KMS-11 (cell line): Measurements from ENCODE around the gene PLXNA1.
A peak's percentile ranks its signal among the peaks of the same experiment; 100 is the strongest.

ENCODE experiments used
- H2AFZ ChIP-seq: fragments of 200-600 bp; sonication (generic); 2 replicates; pipeline ENCODE4 v1.6.1; 2016; ENCODE audit warnings: antibody characterized with exemption, mixed run types, low read depth
- H3K27ac ChIP-seq: fragments of 200-600 bp; sonication (generic); 2 replicates; pipeline ENCODE4 v1.6.1; 2016; ENCODE audit warnings: mild to moderate bottlenecking, mixed run types
- H3K27me3 ChIP-seq: fragments of 200-600 bp; sonication (generic); 2 replicates; pipeline ENCODE4 v1.6.1; 2017; ENCODE audit warnings: mild to moderate bottlenecking, low read depth, mixed run types, moderate library complexity; ENCODE audit not compliant: insufficient read depth
- H3K36me3 ChIP-seq: fragments of 200-600 bp; sonication (generic); 2 replicates; pipeline ENCODE4 v1.6.1; 2017; ENCODE audit warnings: mild to moderate bottlenecking, mixed run types; ENCODE audit not compliant: insufficient read depth
- H3K4me1 ChIP-seq: fragments of 200-600 bp; sonication (generic); 2 replicates; pipeline ENCODE4 v1.6.1; 2016; ENCODE audit warnings: mild to moderate bottlenecking, low read depth, mixed run types; ENCODE audit not compliant: poor library complexity, severe bottlenecking
- H3K4me2 ChIP-seq: fragments of 200-600 bp; sonication (generic); 2 replicates; pipeline ENCODE4 v1.7.0; 2016; ENCODE audit warnings: mild to moderate bottlenecking, mixed run types
- H3K4me3 ChIP-seq: fragments of 200-600 bp; sonication (generic); IDR thresholded peaks from 2 replicates; pipeline ENCODE4 v1.6.1; 2017; ENCODE audit warnings: low read depth, low read length, mixed read lengths; ENCODE audit not compliant: insufficient read depth
- H3K79me2 ChIP-seq: fragments of 200-600 bp; sonication (generic); 2 replicates; pipeline ENCODE4 v1.6.1; 2016; ENCODE audit warnings: low read depth, mixed run types; ENCODE audit not compliant: insufficient read depth
- H3K9ac ChIP-seq: fragments of 200-600 bp; sonication (generic); 2 replicates; pipeline ENCODE4 v1.6.1; 2016; ENCODE audit warnings: mild to moderate bottlenecking, mixed run types
- H4K20me1 ChIP-seq: fragments of 200-600 bp; sonication (generic); 2 replicates; pipeline ENCODE4 v1.6.1; 2016; ENCODE audit warnings: mild to moderate bottlenecking, mixed run types; ENCODE audit not compliant: insufficient read depth
- TF ChIP-seq, protein P1 (sequence below): fragments of 200-600 bp; sonication (generic); conservative IDR thresholded peaks from 2 replicates; pipeline ENCODE4 v1.6.1; 2017; ENCODE audit warnings: low read depth, mild to moderate bottlenecking, antibody characterized with exemption, low read length, moderate library complexity, mixed read lengths

PLXNA1 gene

GRCh38 chr3:126982471-126983175 lies at the start of gene PLXNA1:
Gene PLXNA1 (plus strand): TSS chr3:126983115. CDS start chr3:126988594, 5,479 bp downstream.
- no peaks in the 10 kb centered on the region for H3K27me3 ChIP-seq
- peak within 1 kb of the TSS; percentile 68 for H3K4me3 ChIP-seq
- peak within 1 kb of the TSS; percentile 88 for H3K9ac ChIP-seq
- H3K79me2 ChIP-seq = peaks cover 35% of the 10 kb centered on the region; the same call in 1 of the 2 replicates
- TF ChIP-seq, protein P1, sequence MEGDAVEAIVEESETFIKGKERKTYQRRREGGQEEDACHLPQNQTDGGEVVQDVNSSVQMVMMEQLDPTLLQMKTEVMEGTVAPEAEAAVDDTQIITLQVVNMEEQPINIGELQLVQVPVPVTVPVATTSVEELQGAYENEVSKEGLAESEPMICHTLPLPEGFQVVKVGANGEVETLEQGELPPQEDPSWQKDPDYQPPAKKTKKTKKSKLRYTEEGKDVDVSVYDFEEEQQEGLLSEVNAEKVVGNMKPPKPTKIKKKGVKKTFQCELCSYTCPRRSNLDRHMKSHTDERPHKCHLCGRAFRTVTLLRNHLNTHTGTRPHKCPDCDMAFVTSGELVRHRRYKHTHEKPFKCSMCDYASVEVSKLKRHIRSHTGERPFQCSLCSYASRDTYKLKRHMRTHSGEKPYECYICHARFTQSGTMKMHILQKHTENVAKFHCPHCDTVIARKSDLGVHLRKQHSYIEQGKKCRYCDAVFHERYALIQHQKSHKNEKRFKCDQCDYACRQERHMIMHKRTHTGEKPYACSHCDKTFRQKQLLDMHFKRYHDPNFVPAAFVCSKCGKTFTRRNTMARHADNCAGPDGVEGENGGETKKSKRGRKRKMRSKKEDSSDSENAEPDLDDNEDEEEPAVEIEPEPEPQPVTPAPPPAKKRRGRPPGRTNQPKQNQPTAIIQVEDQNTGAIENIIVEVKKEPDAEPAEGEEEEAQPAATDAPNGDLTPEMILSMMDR = peak; percentile 89
- no peaks in the 10 kb centered on the region for H3K36me3 ChIP-seq
- H3K27ac ChIP-seq = peak within 1 kb of the TSS; percentile 72
- H3K4me2 ChIP-seq = peak within 1 kb of the TSS; percentile 95
- H3K4me1 ChIP-seq = peaks cover 7% of the 10 kb centered on the region
- H4K20me1 ChIP-seq = no peaks in the 10 kb centered on the region
- H2AFZ ChIP-seq = peak within 1 kb of the TSS; percentile 95

GRCh38 chr3:126934031-126934531 lies 48.8 kb upstream of the PLXNA1 start:
- Histone ChIP-seq H3K4me3 (no peak overlapping the region), H3K4me2 (no peak overlapping the region), H3K27ac (no peak overlapping the region), H4K20me1 (no peaks in the 10 kb centered on the region), H3K79me2 (no peaks in the 10 kb centered on the region), H2AFZ (no peak overlapping the region), H3K36me3 (no peaks in the 10 kb centered on the region), H3K4me1 (peaks cover 6% of the 10 kb centered on the region), H3K27me3 (no peaks in the 10 kb centered on the region), H3K9ac (no peak overlapping the region)
- TF ChIP-seq, protein P1 = no peak

DNA sequence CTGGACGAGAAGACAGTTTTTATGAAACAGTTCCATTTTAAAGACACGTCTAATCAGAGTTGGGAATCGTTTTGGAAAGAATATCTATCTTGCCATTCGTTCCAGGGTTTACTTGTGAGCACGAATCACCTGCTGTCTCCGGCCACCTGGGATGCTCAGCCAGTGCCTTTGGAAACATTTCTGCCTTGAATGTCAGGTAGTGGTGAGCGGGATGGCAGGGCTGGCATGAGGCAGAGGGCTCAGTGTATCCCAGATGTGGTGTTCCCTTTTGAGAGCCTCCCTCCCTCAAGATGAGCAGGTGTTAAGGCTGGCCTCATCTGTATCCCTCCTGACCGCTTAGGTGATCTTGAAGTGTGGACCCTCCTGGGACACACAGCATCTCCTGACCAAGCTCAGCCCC lies 47.9 kb upstream of the PLXNA1 start:
- H4K20me1 ChIP-seq = no peaks in the 10 kb centered on the region
- no peaks in the 10 kb centered on the region for H3K27me3 ChIP-seq
- no peak overlapping the region for H2AFZ ChIP-seq
- no peaks in the 10 kb centered on the region for H3K79me2 ChIP-seq
- no peak overlapping the region for H3K9ac ChIP-seq
- H3K4me1 ChIP-seq = peaks cover 6% of the 10 kb centered on the region
- no peak overlapping the region for H3K27ac ChIP-seq
- TF ChIP-seq, protein P1 = no peak
- no peaks in the 10 kb centered on the region for H3K36me3 ChIP-seq
- H3K4me3 ChIP-seq = no peak overlapping the region
- H3K4me2 ChIP-seq = no peak overlapping the region

DNA sequence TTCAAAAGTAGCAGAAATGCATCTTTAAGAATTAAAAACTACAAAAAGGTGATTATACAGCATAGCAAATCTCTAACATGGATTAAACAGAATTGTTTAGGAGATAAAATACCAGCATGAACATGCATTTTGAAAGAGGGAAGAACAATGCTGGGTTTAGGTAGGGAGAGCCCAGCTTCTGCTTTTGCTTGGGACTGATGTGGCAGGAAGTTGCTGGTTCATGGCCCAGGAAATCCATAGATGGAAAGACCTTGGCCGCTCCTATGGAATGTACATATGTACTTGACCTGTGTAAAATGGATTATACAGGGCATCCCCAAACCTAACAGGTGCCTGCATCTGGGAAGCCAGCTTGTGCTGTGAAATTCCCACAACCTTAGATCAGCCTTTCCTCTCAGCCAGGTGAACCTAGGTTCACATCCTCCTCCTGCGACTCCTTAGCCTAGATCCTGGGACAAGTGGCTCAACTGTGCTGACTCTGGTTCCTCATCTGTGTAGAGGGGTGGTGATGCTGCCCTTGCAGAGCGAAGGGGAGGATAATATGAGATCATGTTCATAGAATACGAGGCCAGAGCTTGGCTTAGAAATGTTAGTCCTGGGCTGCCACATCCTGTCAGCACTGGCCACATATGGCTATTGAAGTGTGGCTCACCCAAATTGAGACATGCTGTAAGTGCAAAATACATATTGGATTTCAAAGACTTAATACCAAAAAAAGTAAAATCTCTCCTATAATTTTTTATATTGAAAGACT lies 47.0 kb upstream of the PLXNA1 start:
- Histone ChIP-seq H3K4me1 (peaks cover 6% of the 10 kb centered on the region), H3K36me3 (no peaks in the 10 kb centered on the region)

More for the DNA sequence above, 47.0 kb upstream of the PLXNA1 start:
- Histone ChIP-seq H3K9ac (no peak overlapping the region), H3K27me3 (no peaks in the 10 kb centered on the region), H3K4me3 (no peak overlapping the region), H3K79me2 (no peaks in the 10 kb centered on the region), H2AFZ (no peak overlapping the region), H3K27ac (no peak overlapping the region), H4K20me1 (no peaks in the 10 kb centered on the region), H3K4me2 (no peak overlapping the region)
- TF ChIP-seq, protein P1 = no peak
